ENCODE measurements around the gene PRKRIP1.

Gene PRKRIP1

GRCh38 chr7:102445674-102446071 lies 49.5 kb downstream of the PRKRIP1 start:
- H4K20me1 ChIP-seq (ENCODE audit: insufficient read depth, low read length) = no peaks in the 10 kb centered on the region
- H3K9me3 ChIP-seq (ENCODE audit: insufficient read depth, low read length) = peaks cover 3% of the 10 kb centered on the region; the same call in 1 of the 2 replicates
- H3K79me2 ChIP-seq (ENCODE audit: low read length) = peaks cover 2% of the 10 kb centered on the region; the same call in 1 of the 2 replicates
- no peak overlapping the region for H3K4me2 ChIP-seq (ENCODE audit: low read length)
- no peak overlapping the region; the same call in 1 of the 2 replicates for H3K9ac ChIP-seq (ENCODE audit: low read length)
- peaks cover 36% of the 10 kb centered on the region for H3K36me3 ChIP-seq (replicated peaks; ENCODE audit: low read depth, low read length)
- H3K27ac ChIP-seq (ENCODE audit: low read length) = no peak overlapping the region
- H3K4me3 ChIP-seq (ENCODE audit: low read length) = no peak overlapping the region
- no peaks in the 10 kb centered on the region for H3K27me3 ChIP-seq (ENCODE audit: low read depth, low read length)
- no peak overlapping the region for H2AFZ ChIP-seq (ENCODE audit: low read depth, low read length)
- H3K4me1 ChIP-seq (ENCODE audit: low read length) = peaks cover 41% of the 10 kb centered on the region
- TF ChIP-seq EZH2phosphoT487 (IDR thresholded peaks at IDR 0.05; ENCODE audit: low read depth) (no peak), CTCF (IDR thresholded peaks at IDR 0.05; ENCODE audit: low read depth, low read length) (no peak)

GRCh38 chr7:102446387-102447156 lies 50.4 kb downstream of the PRKRIP1 start:
- no peak overlapping the region for H3K4me2 ChIP-seq (ENCODE audit: low read length)
- no peaks in the 10 kb centered on the region for H4K20me1 ChIP-seq (ENCODE audit: insufficient read depth, low read length)
- no peak overlapping the region for H3K9ac ChIP-seq (ENCODE audit: low read length)
- no peak overlapping the region for H2AFZ ChIP-seq (ENCODE audit: low read depth, low read length)
- H3K4me3 ChIP-seq (ENCODE audit: low read length) = no peak overlapping the region
- peaks cover 3% of the 10 kb centered on the region; the same call in 1 of the 2 replicates for H3K9me3 ChIP-seq (ENCODE audit: insufficient read depth, low read length)
- peaks cover 39% of the 10 kb centered on the region for H3K4me1 ChIP-seq (ENCODE audit: low read length)
- no peak overlapping the region for H3K27ac ChIP-seq (ENCODE audit: low read length)
- H3K79me2 ChIP-seq (ENCODE audit: low read length) = peaks cover 2% of the 10 kb centered on the region; the same call in 1 of the 2 replicates
- no peaks in the 10 kb centered on the region for H3K27me3 ChIP-seq (ENCODE audit: low read depth, low read length)
- TF ChIP-seq EZH2phosphoT487 (IDR thresholded peaks at IDR 0.05; ENCODE audit: low read depth) (no peak), CTCF (IDR thresholded peaks at IDR 0.05; ENCODE audit: low read depth, low read length) (no peak)
- H3K36me3 ChIP-seq (replicated peaks; ENCODE audit: low read depth, low read length) = peaks cover 36% of the 10 kb centered on the region

- no peaks in the 10 kb centered on the region for H3K9me3 ChIP-seq (ENCODE audit: insufficient read depth, low read length)
- TF ChIP-seq CTCF (IDR thresholded peaks at IDR 0.05; ENCODE audit: low read depth, low read length) = no peak
- TF ChIP-seq EZH2phosphoT487 (IDR thresholded peaks at IDR 0.05; ENCODE audit: low read depth) = no peak
- peaks cover 2% of the 10 kb centered on the region; the same call in 1 of the 2 replicates for H3K79me2 ChIP-seq (ENCODE audit: low read length)
- no peak overlapping the region for H3K4me2 ChIP-seq (ENCODE audit: low read length)
- no peak overlapping the region for H3K27ac ChIP-seq (ENCODE audit: low read length)
- no peaks in the 10 kb centered on the region for H4K20me1 ChIP-seq (ENCODE audit: insufficient read depth, low read length)
- no peaks in the 10 kb centered on the region for H3K27me3 ChIP-seq (ENCODE audit: low read depth, low read length)
- no peak overlapping the region for H3K9ac ChIP-seq (ENCODE audit: low read length)
- no peak overlapping the region for H3K4me3 ChIP-seq (ENCODE audit: low read length)
- H3K36me3 ChIP-seq (replicated peaks; ENCODE audit: low read depth, low read length) = peaks cover 33% of the 10 kb centered on the region
- H2AFZ ChIP-seq (ENCODE audit: low read depth, low read length) = no peak overlapping the region
- H3K4me1 ChIP-seq (ENCODE audit: low read length) = peaks cover 35% of the 10 kb centered on the region
Measured at GRCh38 chr7:102447311-102447710, 51.1 kb downstream of the PRKRIP1 start.

GRCh38 chr7:102449136-102449535 lies 53.0 kb downstream of the PRKRIP1 start:
- H3K27ac ChIP-seq (ENCODE audit: low read length) = no peak overlapping the region
- no peaks in the 10 kb centered on the region for H3K27me3 ChIP-seq (ENCODE audit: low read depth, low read length)
- H3K9me3 ChIP-seq (ENCODE audit: insufficient read depth, low read length) = no peaks in the 10 kb centered on the region
- H3K9ac ChIP-seq (ENCODE audit: low read length) = no peak overlapping the region
- no peak for TF ChIP-seq EZH2phosphoT487 (IDR thresholded peaks at IDR 0.05; ENCODE audit: low read depth)
- no peak for TF ChIP-seq CTCF (IDR thresholded peaks at IDR 0.05; ENCODE audit: low read depth, low read length)
- peaks cover 31% of the 10 kb centered on the region for H3K4me1 ChIP-seq (ENCODE audit: low read length)
- peaks cover 27% of the 10 kb centered on the region for H3K36me3 ChIP-seq (replicated peaks; ENCODE audit: low read depth, low read length)
- no peak overlapping the region for H3K4me2 ChIP-seq (ENCODE audit: low read length)
- no peaks in the 10 kb centered on the region for H3K79me2 ChIP-seq (ENCODE audit: low read length)
- H3K4me3 ChIP-seq (ENCODE audit: low read length) = no peak overlapping the region
- H4K20me1 ChIP-seq (ENCODE audit: insufficient read depth, low read length) = no peaks in the 10 kb centered on the region
- no peak overlapping the region for H2AFZ ChIP-seq (ENCODE audit: low read depth, low read length)
